Measurements from ENCODE around the gene COMTD1. TPM values are rescaled to one million over a fixed set of nuclear protein-coding genes. Genes with fewer than 3 reads are reported as not detected.
A peak's percentile ranks its signal among the peaks of the same experiment; 100 is the strongest.

Gene COMTD1
- total and polyA plus RNA-seq, 2 of the 8 experiments (the other 6 are each of a cell fraction or from before 2014, with no cell fraction given): 31.9 to 42.4 TPM

DNA sequence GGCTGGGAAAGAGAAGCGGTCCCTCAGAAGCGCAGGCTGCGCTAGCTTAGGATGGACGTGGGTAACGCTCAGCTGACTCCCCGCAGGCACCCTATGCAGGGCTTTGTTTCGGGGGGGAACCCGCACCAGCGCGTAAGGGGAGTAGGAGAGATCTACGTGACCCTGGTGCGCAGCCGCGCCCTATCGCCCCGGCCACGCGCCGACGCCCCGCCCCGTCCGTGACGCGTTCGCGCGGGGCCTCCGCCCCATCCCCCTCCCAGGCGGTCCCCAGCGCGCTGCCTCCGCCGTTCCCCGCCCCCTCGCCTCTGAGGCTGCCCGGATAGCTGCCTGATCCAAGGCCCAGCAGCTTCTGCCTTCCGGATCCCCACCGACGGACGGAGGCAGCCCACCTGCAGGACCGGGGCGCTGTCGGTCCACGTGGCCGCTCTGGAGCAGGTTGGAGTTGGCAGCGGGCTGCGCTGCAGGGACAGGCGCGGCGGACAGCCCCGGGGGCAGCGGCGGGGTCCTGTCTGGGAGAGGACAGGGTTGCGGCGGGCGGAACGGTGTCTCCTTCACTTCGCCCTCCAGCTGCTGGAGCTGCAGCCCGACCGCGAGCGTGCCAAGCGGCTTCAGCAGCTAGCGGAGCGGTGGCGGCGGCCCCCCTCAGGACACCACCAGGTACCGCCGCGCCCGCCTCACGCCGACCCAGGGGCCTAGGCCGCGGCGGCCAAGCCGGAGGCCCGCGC is 25.3 kb downstream of the COMTD1 start, which contains the start of gene VDAC2 (continued):
- TF ChIP-seq, protein P1, sequence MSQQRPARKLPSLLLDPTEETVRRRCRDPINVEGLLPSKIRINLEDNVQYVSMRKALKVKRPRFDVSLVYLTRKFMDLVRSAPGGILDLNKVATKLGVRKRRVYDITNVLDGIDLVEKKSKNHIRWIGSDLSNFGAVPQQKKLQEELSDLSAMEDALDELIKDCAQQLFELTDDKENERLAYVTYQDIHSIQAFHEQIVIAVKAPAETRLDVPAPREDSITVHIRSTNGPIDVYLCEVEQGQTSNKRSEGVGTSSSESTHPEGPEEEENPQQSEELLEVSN (IDR thresholded peaks at IDR 0.05): no peak
- TF ChIP-seq ASH2L (IDR thresholded peaks at IDR 0.05; ENCODE audit: low read length) (no peak), HDAC6 (IDR thresholded peaks at IDR 0.05; ENCODE audit: low read depth, low read length) (no peak), CTBP2 (IDR thresholded peaks at IDR 0.05; ENCODE audit: borderline replicate concordance, insufficient read depth, insufficient read length, low read length) (no peak), SUZ12 (IDR thresholded peaks at IDR 0.05; ENCODE audit: low read length) (no peak), YY1 (IDR thresholded peaks at IDR 0.05; ENCODE audit: low read depth, low read length) (no peak), TCF12 (IDR thresholded peaks at IDR 0.05; ENCODE audit: low read depth, low read length) (no peak), CHD1 (IDR thresholded peaks at IDR 0.05; ENCODE audit: low read depth, low read length) (no peak), SP2 (IDR thresholded peaks at IDR 0.05; ENCODE audit: low read length) (no peak), POU5F1 (IDR thresholded peaks at IDR 0.05; ENCODE audit: low read depth, low read length) (no peak), GTF2F1 (IDR thresholded peaks at IDR 0.05; ENCODE audit: borderline replicate concordance, low read depth, low read length) (0 out of 2 replicates have a peak, but pooled peaks have one; percentile 62), CBX8 (IDR thresholded peaks at IDR 0.05; ENCODE audit: borderline replicate concordance, low read depth, low read length) (no peak), BCL11A (IDR thresholded peaks at IDR 0.05; ENCODE audit: low read depth in 2 of 2, low read length in 2 of 2) (no peak), EGR1 (IDR thresholded peaks at IDR 0.05; ENCODE audit: borderline replicate concordance, low read depth, low read length) (peak; percentile 48; the same call in 1 of the 2 replicates)
